GM18517 (cell line): Measurements from ENCODE around the gene WDR27.

Experiments
- ATAC-seq: cut with Tn5 transposase; IDR thresholded peaks from one replicate; pipeline ENCODE4 v1.9.1; 2021; ENCODE audit warnings: mild to moderate bottlenecking, moderate library complexity; ENCODE audit not compliant: unreplicated experiment

WDR27 gene

DNA sequence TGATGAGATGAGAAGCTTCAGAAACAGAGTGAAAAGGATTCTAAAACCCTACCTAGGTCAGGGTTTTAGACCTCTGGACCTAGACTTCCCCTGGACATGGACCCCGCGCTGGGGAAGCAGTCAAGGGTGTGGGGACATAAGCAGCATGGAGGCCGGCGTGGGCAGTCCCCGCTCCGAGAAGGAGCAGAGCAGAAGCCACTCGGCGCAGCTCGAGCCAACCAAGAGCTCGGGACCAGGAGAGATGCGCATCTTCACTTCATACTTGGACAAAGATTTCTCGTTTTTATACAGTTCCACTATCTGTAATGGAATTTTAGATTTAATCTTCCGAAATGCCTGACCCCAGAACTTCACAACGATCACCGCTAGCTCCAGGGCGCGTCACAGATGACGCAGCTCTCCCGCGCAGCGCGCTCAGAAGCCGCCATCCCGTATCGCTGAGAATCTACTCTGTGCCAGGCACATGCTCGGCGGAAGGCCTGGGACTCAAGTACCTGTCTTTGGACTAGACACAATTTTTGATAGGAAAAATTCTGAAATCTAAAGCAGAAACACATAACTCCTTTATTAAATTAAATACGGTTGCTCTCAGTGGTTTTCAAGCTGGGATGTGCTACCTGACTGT, 60.3 kb downstream of the WDR27 start:
- no peak for ATAC-seq

GRCh38 chr6:169640983-169641382, 60.8 kb downstream of the WDR27 start:
- ATAC-seq = no peak

DNA sequence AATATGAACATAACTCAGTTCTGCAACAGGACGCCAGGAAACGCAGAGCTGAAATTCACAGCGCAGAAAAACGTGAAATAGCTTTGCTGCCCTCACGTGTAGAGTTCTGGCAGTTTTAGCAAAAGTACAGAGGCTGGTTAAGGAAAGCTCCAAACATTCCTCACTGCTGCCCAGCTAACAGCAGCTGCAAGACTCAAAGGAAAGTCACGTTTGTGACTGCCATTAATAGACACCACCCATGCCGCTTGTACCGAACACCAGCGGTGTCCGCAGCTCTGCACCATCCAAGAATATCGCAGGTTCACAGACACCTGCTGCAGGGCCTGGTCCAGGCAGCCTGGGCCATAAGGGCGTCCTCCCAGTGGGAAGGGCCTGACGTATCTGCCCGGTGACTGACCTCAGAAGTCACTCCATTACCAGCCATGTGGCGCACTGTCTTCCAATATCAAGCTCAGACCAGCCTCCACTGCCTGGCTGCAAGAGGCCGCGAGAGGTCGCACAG, 61.4 kb downstream of the WDR27 start:
- no peak for ATAC-seq

DNA sequence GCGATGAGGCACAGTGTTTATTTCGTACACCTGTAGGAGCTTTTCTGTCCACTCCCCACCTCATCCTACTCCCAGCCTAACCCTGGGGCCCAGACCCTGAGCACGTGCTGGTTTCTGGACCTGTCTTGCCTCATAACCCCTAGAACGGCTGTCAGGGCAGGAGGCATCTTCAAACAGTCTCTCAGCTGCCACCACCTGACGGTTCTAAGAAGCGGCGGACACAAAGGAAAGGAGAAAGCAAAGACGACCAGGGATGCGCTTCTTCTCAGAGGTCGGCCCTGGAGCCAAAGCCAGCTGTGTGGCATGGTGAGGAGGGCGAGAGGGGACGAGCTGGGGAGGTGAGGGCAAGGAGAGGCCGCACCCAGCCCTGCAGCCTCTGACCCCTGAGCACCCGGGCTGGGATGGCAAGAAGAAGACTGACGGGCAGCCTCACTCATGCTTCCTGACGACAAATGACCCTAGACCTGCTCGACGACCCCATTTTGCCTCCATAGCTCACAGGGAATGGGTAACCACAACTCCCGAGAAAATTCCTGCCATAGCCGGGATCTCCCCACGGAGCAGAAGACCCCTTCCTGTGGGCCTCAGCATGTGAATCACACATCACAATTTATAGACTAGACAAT, 62.1 kb downstream of the WDR27 start:
- no peak for ATAC-seq

DNA sequence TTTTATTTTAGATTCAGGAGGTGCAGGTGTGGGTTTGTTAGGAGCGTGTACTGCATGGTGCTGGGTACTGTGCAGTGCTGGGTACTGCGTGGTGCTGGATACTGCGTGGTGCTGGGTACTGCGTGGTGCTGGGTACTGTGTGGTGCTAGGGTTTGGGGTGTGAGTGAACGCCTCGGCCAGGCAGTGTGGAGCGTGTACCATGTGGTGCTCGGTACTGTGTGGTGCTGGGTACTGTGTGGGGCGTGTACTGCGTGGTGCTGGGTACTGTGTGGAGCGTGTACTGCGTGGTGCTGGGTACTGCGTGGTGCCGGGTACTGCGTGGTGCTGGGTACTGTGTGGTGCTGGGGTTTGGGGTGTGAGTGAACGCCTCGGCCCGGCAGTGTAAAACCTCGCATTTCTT, 62.9 kb downstream of the WDR27 start:
- ATAC-seq = no peak

- ATAC-seq = no peak
These were observed 63.4 kb downstream of the WDR27 start for GRCh38 chr6:169638388-169638787.

- ATAC-seq = no peak
These were observed 66.5 kb downstream of the WDR27 start for GRCh38 chr6:169635345-169635744.

GRCh38 chr6:169632841-169633240, 69.0 kb downstream of the WDR27 start:
- no peak for ATAC-seq

DNA sequence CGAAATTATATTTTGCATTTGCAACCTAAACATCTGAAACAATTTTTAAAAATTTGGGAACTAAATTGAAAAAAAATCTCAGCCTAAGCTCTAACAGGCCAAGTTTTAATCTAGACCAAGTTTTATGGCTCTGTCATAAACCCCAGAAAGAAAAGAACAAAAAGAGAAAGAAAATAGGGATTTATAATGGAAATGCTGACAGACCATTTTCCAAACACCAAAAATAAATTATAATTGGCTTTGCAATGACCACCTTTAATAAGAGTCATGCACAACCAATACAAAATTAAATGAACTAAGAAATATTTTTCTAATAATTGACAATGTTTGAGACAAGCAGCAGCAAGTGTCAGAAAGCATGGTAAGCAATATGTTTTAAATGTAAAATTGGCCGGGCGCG, 72.6 kb downstream of the WDR27 start:
- no peak for ATAC-seq

GRCh38 chr6:169627736-169628607, 73.9 kb downstream of the WDR27 start:
- ATAC-seq = no peak

DNA sequence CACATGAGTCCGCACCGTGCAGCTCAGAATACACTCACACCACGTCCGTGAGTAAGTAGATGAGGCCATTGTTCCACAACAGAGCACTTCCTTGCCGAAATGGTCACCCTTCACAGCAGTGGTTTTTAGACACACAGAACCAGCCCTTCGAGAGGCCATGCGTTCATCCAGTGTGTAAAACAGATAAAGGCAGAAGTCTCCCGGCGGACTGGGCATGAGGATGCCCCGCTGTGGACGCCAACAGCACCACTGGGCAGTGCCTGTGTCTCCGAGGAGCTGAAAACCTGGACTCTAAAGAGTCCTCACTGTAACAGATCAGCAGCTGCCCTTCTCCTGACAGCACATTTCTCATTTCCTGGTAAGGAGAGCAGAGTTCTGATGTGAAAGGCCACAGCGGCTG, 75.2 kb downstream of the WDR27 start:
- ATAC-seq = no peak

DNA sequence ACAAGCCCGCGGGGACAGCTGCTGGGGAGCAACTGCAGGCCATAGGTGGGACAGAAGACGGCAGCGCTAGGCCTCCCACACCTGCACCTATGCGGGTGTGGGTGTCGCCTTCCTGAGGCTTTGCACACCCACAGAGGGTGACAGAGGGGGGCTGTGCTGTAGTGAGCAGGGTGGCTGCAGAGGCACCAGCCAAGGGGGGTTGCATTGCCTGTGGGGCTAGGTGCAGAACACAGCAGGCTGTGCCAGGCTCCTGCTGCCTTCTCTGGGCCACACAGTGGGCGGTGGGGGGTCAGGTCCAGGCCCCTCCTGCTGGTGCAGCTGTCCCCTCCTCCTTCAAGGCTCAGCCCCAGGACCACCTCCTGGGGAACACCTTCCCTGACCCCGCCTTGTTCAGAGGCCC, 75.7 kb downstream of the WDR27 start:
- no peak for ATAC-seq

DNA sequence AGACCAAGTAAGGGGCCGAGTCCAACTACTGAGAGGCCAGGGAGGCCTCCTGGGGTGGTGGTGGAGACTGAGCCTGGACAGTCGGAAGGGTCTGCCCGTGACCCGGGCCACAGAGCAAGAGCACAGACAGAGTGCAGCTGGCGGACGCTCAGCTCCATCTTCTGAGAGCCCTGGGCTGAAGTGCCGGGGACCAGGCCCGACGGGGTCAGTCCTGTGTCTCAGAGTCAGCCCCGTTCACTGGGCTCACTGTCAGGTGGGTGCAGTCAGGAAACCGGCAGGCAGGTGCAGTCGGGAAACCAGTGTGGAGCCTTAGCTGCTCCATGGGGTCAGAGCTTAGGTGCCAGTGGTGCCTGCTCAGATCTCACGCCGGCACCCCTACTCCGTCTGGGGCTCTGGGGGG, 76.5 kb downstream of the WDR27 start:
- ATAC-seq = no peak

GRCh38 chr6:169624785-169625184, 77.0 kb downstream of the WDR27 start:
- ATAC-seq = no peak

DNA sequence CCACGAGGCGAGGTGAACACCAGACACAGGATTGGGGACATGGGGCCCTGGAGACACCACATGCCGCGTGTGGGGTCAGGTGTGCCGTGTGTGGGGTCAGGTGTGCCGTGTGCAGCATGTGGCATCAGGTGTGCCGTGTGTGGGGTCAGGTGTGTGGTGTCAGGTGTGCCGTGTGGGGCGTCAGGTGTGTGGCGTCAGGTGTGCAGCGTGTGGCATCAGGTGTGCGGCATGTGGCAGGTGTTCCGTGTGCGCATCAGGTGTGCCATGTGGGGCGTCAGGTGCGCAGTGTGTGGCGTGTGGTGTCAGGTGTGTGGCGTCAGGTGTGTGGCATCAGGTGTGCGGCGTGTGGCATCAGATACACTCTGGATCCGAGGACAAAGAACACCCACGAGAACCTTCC, 77.9 kb downstream of the WDR27 start:
- no peak for ATAC-seq

- no peak for ATAC-seq
These were observed 78.5 kb downstream of the WDR27 start for GRCh38 chr6:169623343-169623742.

DNA sequence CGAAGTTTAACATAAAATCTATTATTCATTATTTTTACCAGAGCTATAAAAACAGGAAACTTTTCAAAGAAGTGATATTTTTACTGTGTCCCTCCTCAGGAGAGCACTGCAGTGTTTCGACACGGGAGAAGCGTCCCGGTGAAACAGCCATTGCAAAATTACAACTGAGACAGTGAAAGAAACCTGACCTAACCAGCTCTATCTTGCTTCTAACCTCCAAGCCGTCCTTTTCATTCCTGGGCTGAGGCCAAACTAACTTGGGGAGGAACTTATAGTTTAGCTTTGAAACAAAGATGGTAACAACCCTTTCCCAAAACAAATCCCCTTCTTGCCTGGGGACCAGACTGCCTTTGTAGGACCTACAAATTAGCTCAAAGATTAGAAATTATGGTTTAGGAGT, 79.2 kb downstream of the WDR27 start:
- ATAC-seq = no peak

DNA sequence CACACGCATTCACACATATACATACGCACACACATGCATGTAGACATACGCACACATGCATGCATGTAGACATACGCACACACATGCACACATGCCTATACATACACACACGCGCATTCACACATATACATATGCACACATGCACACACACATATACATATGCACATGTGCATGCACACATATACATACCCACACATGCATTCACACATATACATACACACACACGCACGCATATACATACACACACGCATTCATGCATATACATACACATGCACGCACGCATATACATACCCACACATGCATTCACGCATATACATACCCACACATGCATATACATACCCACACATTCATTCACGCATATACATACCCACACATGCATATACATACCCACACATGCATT, 80.5 kb downstream of the WDR27 start:
- ATAC-seq = no peak

DNA sequence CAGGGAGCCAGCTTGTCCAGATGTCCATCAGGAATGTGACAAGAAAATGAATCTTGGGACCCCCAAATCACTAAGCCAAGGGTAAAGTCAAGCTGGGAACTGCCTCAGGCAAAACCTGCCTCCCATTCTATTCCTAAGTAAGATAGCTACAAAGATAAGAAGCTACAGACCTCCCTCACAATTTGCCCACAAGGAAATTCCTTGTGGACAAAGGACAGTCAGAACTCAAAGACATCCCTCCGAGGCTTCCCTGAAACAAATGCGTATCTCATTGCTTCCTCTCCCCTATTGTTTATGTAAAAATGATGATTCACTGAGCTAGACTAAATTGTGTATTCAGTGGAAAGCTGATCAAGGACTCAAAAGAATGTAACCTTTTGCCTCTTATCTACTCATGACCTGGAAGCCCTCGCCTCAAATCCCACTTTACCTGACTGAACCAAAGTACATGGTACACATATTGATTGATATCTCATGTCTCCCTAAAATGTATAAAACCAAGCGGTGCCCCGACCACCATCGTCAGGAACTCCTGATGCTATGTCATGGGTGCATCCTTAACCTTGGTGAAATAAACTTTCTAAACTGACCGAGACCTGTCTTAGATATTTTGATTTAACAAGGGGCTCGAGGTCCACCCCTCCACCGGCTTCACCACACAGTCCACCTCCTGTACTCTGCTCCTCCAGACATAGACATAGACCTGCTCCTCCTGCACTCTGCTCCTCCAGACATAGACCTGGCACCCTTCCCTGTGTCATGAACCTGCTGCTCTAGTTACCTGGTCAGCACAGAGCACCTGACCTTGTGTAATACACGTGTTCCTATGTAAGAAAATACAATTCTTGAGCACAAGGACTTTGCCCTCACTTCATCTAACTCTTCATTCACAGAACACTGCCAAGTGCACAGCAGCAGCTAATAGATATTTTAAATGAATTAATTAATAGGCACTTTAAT, 81.4 kb downstream of the WDR27 start:
- ATAC-seq = no peak

- ATAC-seq = no peak
These were observed 82.2 kb downstream of the WDR27 start for GRCh38 chr6:169619650-169620049.
